Endothelial cell of umbilical vein (primary cell): Measurements from ENCODE around the gene TRDN. TPM values are rescaled to one million over a fixed set of nuclear protein-coding genes. Genes with fewer than 3 reads are reported as not detected.
"Not testable (repeated sequence)": the region's sequence is repeated elsewhere in the genome, so short reads cannot be mapped to it uniquely, and the experiment has no call there.

Source experiments
- BruUV-seq: library from RNA; stranded (reverse); fragments of 400-500 nt; replicated peaks from 2 replicates; lab custom pipeline; 2021; lab: Mats Ljungman, UMichigan
- CTCF ChIA-PET: fragments of 300-600, 350-600 bp; sonication (Branson Sonifier 250); formaldehyde crosslinking; loops from one replicate; lab custom pipeline; 2021; ENCODE audit warnings: antibody characterized with exemption, inconsistent platforms; lab: Charles Lee
- POLR2A ChIA-PET: fragments of 300-600, 350-600 bp; sonication (Branson Sonifier 250); formaldehyde crosslinking; loops from one replicate; lab custom pipeline; 2021; ENCODE audit warnings: antibody characterized with exemption, inconsistent platforms; lab: Charles Lee
- DNase-seq: peaks from one replicate; pipeline ENCODE4 v3.0.0-alpha.2; 2011; ENCODE audit warnings: low read depth, low spot score
- FAIRE-seq: peaks from 2 replicates; lab custom pipeline; 2011; peaks lifted over from hg19 to GRCh38; lab: Jason Lieb, UNC
- H2AFZ ChIP-seq: 2 replicates; pipeline ENCODE4 v1.6.0; 2012; ENCODE audit warnings: low read depth, low read length, control low read depth, inconsistent platforms
- H3K27ac ChIP-seq: 2 replicates; pipeline ENCODE4 v1.5.1; 2011; ENCODE audit warnings: low read depth, mild to moderate bottlenecking, control low read depth, low read length, moderate library complexity; ENCODE audit not compliant: insufficient read depth
- H3K27me3 ChIP-seq, 2 experiments: 2 replicates each; pipeline versions ENCODE4 v1.6.0 to v1.6.1; 2011; ENCODE audit warnings: low read length in 2 of 2, mixed read lengths in 1 of 2; ENCODE audit not compliant: control insufficient read depth in 2 of 2, insufficient read depth in 2 of 2
- H3K36me3 ChIP-seq, 2 experiments: 2 replicates in 1 of 2; 3 replicates in 1 of 2; pipeline ENCODE4 v1.5.1; 2011; ENCODE audit warnings: low read length in 2 of 2, mild to moderate bottlenecking in 1 of 2, moderate library complexity in 1 of 2; ENCODE audit not compliant: control insufficient read depth in 2 of 2, insufficient read depth in 2 of 2; ENCODE audit errors: extremely low read depth in 1 of 2
- H3K4me1 ChIP-seq: 3 replicates; pipeline ENCODE4 v1.5.1; 2011; ENCODE audit warnings: mild to moderate bottlenecking, low read length; ENCODE audit not compliant: control insufficient read depth, insufficient read depth; ENCODE audit errors: extremely low read depth
- H3K4me2 ChIP-seq: 2 replicates; pipeline ENCODE4 v1.6.1; 2011; ENCODE audit warnings: low read length, control low read depth, mixed read lengths; ENCODE audit not compliant: insufficient read depth
- H3K4me3 ChIP-seq, 3 experiments: fragments of 200-600 bp in 1 of 3; sonication (generic), shearing (Covaris generic) in 1 of 3; replicated peaks in 1 of 3; 2 replicates each; pipeline ENCODE4 v1.5.1; 2011 to 2016; ENCODE audit warnings: control low read depth in 3 of 3, low read length in 3 of 3, mild to moderate bottlenecking in 2 of 3, inconsistent platforms in 1 of 3, low read depth in 1 of 3, moderate library complexity in 1 of 3; ENCODE audit not compliant: insufficient read depth in 1 of 3
- H3K79me2 ChIP-seq: 2 replicates; pipeline ENCODE4 v1.6.0; 2012; ENCODE audit warnings: low read length, inconsistent platforms; ENCODE audit not compliant: control insufficient read depth, insufficient read depth
- H3K9ac ChIP-seq: replicated peaks from 2 replicates; pipeline ENCODE3; 2011; ENCODE audit warnings: low read length, control low read depth; ENCODE audit not compliant: insufficient read depth; ENCODE audit errors: extremely low read depth
- H3K9me1 ChIP-seq: replicated peaks from 3 replicates; pipeline ENCODE4 v1.6.0; 2011; ENCODE audit warnings: mild to moderate bottlenecking, low read length; ENCODE audit not compliant: control insufficient read depth, insufficient read depth; ENCODE audit errors: extremely low read depth
- H3K9me3 ChIP-seq: replicated peaks from 2 replicates; pipeline ENCODE4 v1.5.1; 2012; ENCODE audit warnings: low read length, inconsistent platforms; ENCODE audit not compliant: control insufficient read depth, insufficient read depth
- H4K20me1 ChIP-seq: replicated peaks from 2 replicates; pipeline ENCODE3; 2011; ENCODE audit warnings: mild to moderate bottlenecking, low read length; ENCODE audit not compliant: control insufficient read depth, insufficient read depth; ENCODE audit errors: extremely low read depth
- EZH2 ChIP-seq: IDR thresholded peaks from 2 replicates; pipeline ENCODE4 v1.6.1; 2012; ENCODE audit warnings: borderline replicate concordance, low read depth, mild to moderate bottlenecking, moderate library complexity, low read length, inconsistent platforms; ENCODE audit not compliant: severe bottlenecking
- FOS ChIP-seq: IDR thresholded peaks from 2 replicates; pipeline ENCODE4 v1.6.1; 2011; ENCODE audit warnings: mild to moderate bottlenecking, low read length, moderate library complexity, borderline replicate concordance; ENCODE audit not compliant: insufficient read depth
- GATA2 ChIP-seq: IDR thresholded peaks from 2 replicates; pipeline ENCODE4 v1.7.0; 2011; ENCODE audit warnings: low read depth, mild to moderate bottlenecking, moderate library complexity, mixed read lengths, low read length; ENCODE audit not compliant: insufficient read length, insufficient read depth
- JUN ChIP-seq: IDR thresholded peaks from 2 replicates; pipeline ENCODE4 v1.6.1; 2011; ENCODE audit warnings: borderline replicate concordance, low read depth; ENCODE audit not compliant: insufficient read length, insufficient read depth
- MYC ChIP-seq: IDR thresholded peaks from one replicate; pipeline ENCODE4 v1.6.1; 2011; ENCODE audit warnings: mild to moderate bottlenecking, low read depth, low read length
- POLR2A ChIP-seq: IDR thresholded peaks from 2 replicates; pipeline ENCODE4 v1.6.1; 2012; ENCODE audit warnings: low read depth, mild to moderate bottlenecking, control low read depth, low read length
- POLR2AphosphoS5 ChIP-seq: IDR thresholded peaks from 2 replicates; pipeline ENCODE4 v1.6.1; 2012; ENCODE audit warnings: low read depth, mild to moderate bottlenecking, control low read depth, low read length, moderate library complexity; ENCODE audit not compliant: insufficient read depth
- dilution Hi-C: fragments of 300-500 bp; cut with MboI; formaldehyde crosslinking; loops from one replicate; pipeline ENCODE4 v1.15.0; 2019; ENCODE audit warnings: low sequenced_read_pairs; ENCODE audit not compliant: extremely low pct_ligation_motif_present
- intact Hi-C: fragments of 100-400 bp; cut with micrococcal nuclease; formaldehyde crosslinking; loops from one replicate; pipeline ENCODE4 v1.10.0; 2022
- polyA plus RNA-seq, 4 experiments: library from polyadenylated mRNA; depleted of rRNA in 3 of 4; stranded (reverse) in 3 of 4; unstranded in 1 of 4; fragments of >200 nt; gene quantifications; 2 replicates each; pipeline versions ENCODE4 v1.2.1 to v1.2.3, GENCODE V29; 2011 to 2012; ENCODE audit warnings: missing spikeins in 1 of 4
- total RNA-seq: library from RNA; stranded (reverse); gene quantifications from 2 replicates; pipeline ENCODE4 v1.2.3, GENCODE V29; 2021
- TF ChIP-seq, protein P1 (sequence below), 2 donors: IDR thresholded peaks; 1 replicate in 1 of 2; 2 replicates in 1 of 2; pipeline ENCODE4 v1.5.1; 2011; ENCODE audit warnings: low read length in 2 of 2, mild to moderate bottlenecking in 2 of 2, moderate library complexity in 2 of 2, control low read depth in 1 of 2, inconsistent platforms in 1 of 2, low read depth in 1 of 2; ENCODE audit not compliant: insufficient read depth in 1 of 2; ENCODE audit errors: extremely low read depth in 1 of 2
- TF ChIP-seq, protein P2 (sequence below): IDR thresholded peaks from 2 replicates; pipeline ENCODE4 v1.6.1; 2011; ENCODE audit not compliant: insufficient read depth, insufficient read length

Gene TRDN
- total and polyA plus RNA-seq, 2 donors (not counting 3 experiments of a cell fraction or from before 2014, with no cell fraction given), result not detected

DNA sequence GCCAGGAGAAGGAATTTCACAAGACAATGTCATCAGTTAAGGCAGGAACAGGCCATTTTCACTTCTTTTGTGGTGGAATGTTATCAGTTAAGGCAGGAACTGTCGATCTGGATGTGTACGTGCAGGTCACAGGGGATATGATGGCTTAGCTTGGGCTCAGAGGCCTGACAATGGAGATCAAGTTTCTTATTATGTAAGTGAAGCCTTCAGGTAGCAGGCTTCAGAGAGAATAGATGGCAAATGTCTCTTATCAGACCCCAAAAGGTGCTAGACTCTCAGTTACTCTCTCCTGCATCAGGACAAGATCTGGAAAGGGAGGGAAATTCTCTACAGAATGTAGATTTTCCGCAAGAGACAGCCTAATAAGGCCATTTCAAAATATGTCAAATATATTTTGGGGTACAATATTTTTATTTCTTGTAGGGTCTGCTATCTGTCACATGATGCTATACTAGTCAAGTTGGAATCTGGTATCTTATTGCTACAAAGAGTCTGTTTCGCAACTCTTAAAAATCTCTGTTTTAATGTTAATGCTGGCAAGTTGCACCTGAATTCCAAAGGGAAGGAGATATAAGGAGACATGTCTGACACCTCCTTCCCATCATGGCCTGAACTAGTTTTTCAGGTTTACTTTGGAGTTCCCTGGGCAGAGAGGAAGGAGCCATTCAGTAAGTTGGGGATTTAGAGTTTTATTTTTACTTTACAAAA, 48.8 kb downstream of the TRDN start:
- dilution Hi-C loops, result no loop called here
- Histone ChIP-seq H3K36me3 (no peaks in the 10 kb centered on the region), H3K79me2 (no peaks in the 10 kb centered on the region), H2AFZ (no peak overlapping the region), H3K4me3 (no peak overlapping the region), H3K27me3 (no peaks in the 10 kb centered on the region), H3K9me3 (no peaks in the 10 kb centered on the region), H3K9ac (no peak overlapping the region), H3K4me1 (peaks cover 6% of the 10 kb centered on the region), H3K4me2 (no peak overlapping the region), H3K9me1 (no peaks in the 10 kb centered on the region), H3K27ac (no peak overlapping the region), H4K20me1 (no peaks in the 10 kb centered on the region)
- no TSS peak for BruUV-seq
- intact Hi-C loops, result no loop called here
- ChIA-PET POLR2A (no interaction called here), CTCF (interaction anchor here (1.8 kb wide), 1 partner anchor 127 kb away, joined by 6 read pairs; no protein-coding TSS in a partner anchor)
- TF ChIP-seq FOS (no peak), GATA2 (no peak), EZH2 (no peak), POLR2AphosphoS5 (no peak), MYC (no peak), JUN (no peak), POLR2A (no peak)
- TF ChIP-seq, protein P1, sequence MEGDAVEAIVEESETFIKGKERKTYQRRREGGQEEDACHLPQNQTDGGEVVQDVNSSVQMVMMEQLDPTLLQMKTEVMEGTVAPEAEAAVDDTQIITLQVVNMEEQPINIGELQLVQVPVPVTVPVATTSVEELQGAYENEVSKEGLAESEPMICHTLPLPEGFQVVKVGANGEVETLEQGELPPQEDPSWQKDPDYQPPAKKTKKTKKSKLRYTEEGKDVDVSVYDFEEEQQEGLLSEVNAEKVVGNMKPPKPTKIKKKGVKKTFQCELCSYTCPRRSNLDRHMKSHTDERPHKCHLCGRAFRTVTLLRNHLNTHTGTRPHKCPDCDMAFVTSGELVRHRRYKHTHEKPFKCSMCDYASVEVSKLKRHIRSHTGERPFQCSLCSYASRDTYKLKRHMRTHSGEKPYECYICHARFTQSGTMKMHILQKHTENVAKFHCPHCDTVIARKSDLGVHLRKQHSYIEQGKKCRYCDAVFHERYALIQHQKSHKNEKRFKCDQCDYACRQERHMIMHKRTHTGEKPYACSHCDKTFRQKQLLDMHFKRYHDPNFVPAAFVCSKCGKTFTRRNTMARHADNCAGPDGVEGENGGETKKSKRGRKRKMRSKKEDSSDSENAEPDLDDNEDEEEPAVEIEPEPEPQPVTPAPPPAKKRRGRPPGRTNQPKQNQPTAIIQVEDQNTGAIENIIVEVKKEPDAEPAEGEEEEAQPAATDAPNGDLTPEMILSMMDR (IDR thresholded peaks at IDR 0.05; ENCODE audit: extremely low read depth in 1 of 2, insufficient read depth in 1 of 2, low read depth in 1 of 2, low read length in 2 of 2), result no peak
- TF ChIP-seq, protein P2, sequence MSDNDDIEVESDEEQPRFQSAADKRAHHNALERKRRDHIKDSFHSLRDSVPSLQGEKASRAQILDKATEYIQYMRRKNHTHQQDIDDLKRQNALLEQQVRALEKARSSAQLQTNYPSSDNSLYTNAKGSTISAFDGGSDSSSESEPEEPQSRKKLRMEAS, result no peak
- DNase-seq (no peak), FAIRE-seq (no peak)

DNA sequence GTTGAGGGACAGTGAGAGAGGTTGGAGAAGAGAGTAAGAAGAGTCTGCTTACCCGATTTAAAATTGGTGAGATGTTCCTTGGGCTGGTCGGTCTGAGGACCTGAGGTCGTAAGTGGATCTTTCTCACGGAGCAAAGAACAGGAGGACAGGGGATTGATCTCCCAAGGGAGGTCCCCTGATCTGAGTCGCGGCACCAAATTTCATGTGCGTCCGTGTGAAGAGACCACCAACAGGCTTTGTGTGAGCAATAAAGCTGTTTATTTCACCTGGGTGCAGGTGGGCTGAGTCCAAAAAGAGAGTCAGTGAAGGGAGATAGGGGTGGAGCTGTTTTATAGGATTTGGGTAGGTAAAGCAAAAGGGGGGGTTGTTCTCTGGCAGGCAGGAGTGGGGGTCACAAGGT, 49.3 kb downstream of the TRDN start:
- H3K27ac ChIP-seq, H3K9me1 ChIP-seq, BruUV-seq, H3K9ac ChIP-seq, DNase-seq, POLR2A ChIA-PET, CTCF ChIA-PET, H2AFZ ChIP-seq, intact Hi-C loops, H3K4me3 ChIP-seq, H4K20me1 ChIP-seq, dilution Hi-C loops, H3K4me2 ChIP-seq, H3K27me3 ChIP-seq, FAIRE-seq, H3K4me1 ChIP-seq, H3K79me2 ChIP-seq, H3K36me3 ChIP-seq, H3K9me3 ChIP-seq: not testable (repeated sequence)
